ENCODE measurements around the gene ACE. TPM values are rescaled to one million over a fixed set of nuclear protein-coding genes. Genes with fewer than 3 reads are reported as not detected.

Gene ACE
- total RNA-seq, 1 experiment from 2014 or later, result 7.8 TPM

DNA sequence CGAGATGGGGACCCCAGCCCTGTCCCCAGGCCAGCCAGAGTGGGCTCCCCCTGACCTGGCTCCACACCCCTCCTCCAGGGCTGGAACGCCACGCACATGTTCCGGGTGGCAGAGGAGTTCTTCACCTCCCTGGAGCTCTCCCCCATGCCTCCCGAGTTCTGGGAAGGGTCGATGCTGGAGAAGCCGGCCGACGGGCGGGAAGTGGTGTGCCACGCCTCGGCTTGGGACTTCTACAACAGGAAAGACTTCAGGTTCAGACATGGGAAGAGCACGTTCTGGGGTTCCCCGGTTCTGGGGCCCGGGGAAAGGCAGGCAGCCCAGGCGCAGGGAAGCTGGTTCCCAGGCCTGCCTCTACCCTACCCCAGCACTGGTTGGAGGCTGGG lies 4.6 kb downstream of the ACE start:
- H3K9me3 Mint-ChIP-seq, result no peaks in the 10 kb centered on the region
- CTCF ChIA-PET, result interaction anchor here (7.7 to 11.3 kb wide), 2 partner anchors 40 to 53 kb away, joined by 167 to 298 read pairs; partner anchors contain the start of gene CYB561
- ATAC-seq (no peak), DNase-seq (ENCODE audit: low spot score) (no peak)
- no peak overlapping the region for H3K4me3 Mint-ChIP-seq
- H3K4me1 Mint-ChIP-seq, result peaks cover 14% of the 10 kb centered on the region
- H3K36me3 Mint-ChIP-seq, result no peaks in the 10 kb centered on the region
- H3K27me3 Mint-ChIP-seq (ENCODE audit: low read depth), result peaks cover 16% of the 10 kb centered on the region
- POLR2A ChIA-PET, result no interaction called here
- no peak overlapping the region for H3K27ac Mint-ChIP-seq
- TF ChIP-seq FOXJ3 (CRISPR knock-in tag; IDR thresholded peaks at IDR 0.05; ENCODE audit: borderline replicate concordance), result no peak
- TF ChIP-seq, protein P1, sequence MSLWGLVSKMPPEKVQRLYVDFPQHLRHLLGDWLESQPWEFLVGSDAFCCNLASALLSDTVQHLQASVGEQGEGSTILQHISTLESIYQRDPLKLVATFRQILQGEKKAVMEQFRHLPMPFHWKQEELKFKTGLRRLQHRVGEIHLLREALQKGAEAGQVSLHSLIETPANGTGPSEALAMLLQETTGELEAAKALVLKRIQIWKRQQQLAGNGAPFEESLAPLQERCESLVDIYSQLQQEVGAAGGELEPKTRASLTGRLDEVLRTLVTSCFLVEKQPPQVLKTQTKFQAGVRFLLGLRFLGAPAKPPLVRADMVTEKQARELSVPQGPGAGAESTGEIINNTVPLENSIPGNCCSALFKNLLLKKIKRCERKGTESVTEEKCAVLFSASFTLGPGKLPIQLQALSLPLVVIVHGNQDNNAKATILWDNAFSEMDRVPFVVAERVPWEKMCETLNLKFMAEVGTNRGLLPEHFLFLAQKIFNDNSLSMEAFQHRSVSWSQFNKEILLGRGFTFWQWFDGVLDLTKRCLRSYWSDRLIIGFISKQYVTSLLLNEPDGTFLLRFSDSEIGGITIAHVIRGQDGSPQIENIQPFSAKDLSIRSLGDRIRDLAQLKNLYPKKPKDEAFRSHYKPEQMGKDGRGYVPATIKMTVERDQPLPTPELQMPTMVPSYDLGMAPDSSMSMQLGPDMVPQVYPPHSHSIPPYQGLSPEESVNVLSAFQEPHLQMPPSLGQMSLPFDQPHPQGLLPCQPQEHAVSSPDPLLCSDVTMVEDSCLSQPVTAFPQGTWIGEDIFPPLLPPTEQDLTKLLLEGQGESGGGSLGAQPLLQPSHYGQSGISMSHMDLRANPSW (CRISPR knock-in tag; conservative IDR thresholded peaks at IDR 0.05; ENCODE audit: low read depth), result no peak
- TF ChIP-seq, protein P2, sequence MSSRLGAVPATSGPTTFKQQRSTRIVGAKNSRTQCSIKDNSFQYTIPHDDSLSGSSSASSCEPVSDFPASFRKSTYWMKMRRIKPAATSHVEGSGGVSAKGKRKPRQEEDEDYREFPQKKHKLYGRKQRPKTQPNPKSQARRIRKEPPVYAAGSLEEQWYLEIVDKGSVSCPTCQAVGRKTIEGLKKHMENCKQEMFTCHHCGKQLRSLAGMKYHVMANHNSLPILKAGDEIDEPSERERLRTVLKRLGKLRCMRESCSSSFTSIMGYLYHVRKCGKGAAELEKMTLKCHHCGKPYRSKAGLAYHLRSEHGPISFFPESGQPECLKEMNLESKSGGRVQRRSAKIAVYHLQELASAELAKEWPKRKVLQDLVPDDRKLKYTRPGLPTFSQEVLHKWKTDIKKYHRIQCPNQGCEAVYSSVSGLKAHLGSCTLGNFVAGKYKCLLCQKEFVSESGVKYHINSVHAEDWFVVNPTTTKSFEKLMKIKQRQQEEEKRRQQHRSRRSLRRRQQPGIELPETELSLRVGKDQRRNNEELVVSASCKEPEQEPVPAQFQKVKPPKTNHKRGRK (CRISPR knock-in tag; IDR thresholded peaks at IDR 0.05; ENCODE audit: borderline replicate concordance), result no peak
- TF ChIP-seq, protein P3, sequence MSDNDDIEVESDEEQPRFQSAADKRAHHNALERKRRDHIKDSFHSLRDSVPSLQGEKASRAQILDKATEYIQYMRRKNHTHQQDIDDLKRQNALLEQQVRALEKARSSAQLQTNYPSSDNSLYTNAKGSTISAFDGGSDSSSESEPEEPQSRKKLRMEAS (CRISPR knock-in tag; IDR thresholded peaks at IDR 0.05), result no peak
- TF ChIP-seq, protein P4, sequence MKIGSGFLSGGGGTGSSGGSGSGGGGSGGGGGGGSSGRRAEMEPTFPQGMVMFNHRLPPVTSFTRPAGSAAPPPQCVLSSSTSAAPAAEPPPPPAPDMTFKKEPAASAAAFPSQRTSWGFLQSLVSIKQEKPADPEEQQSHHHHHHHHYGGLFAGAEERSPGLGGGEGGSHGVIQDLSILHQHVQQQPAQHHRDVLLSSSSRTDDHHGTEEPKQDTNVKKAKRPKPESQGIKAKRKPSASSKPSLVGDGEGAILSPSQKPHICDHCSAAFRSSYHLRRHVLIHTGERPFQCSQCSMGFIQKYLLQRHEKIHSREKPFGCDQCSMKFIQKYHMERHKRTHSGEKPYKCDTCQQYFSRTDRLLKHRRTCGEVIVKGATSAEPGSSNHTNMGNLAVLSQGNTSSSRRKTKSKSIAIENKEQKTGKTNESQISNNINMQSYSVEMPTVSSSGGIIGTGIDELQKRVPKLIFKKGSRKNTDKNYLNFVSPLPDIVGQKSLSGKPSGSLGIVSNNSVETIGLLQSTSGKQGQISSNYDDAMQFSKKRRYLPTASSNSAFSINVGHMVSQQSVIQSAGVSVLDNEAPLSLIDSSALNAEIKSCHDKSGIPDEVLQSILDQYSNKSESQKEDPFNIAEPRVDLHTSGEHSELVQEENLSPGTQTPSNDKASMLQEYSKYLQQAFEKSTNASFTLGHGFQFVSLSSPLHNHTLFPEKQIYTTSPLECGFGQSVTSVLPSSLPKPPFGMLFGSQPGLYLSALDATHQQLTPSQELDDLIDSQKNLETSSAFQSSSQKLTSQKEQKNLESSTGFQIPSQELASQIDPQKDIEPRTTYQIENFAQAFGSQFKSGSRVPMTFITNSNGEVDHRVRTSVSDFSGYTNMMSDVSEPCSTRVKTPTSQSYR (CRISPR knock-in tag; IDR thresholded peaks at IDR 0.05), result no peak
- TF ChIP-seq, protein P5, sequence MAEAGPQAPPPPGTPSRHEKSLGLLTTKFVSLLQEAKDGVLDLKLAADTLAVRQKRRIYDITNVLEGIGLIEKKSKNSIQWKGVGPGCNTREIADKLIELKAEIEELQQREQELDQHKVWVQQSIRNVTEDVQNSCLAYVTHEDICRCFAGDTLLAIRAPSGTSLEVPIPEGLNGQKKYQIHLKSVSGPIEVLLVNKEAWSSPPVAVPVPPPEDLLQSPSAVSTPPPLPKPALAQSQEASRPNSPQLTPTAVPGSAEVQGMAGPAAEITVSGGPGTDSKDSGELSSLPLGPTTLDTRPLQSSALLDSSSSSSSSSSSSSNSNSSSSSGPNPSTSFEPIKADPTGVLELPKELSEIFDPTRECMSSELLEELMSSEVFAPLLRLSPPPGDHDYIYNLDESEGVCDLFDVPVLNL (CRISPR knock-in tag; IDR thresholded peaks at IDR 0.05; ENCODE audit: borderline replicate concordance, low read depth), result no peak
- TF ChIP-seq, protein P6, sequence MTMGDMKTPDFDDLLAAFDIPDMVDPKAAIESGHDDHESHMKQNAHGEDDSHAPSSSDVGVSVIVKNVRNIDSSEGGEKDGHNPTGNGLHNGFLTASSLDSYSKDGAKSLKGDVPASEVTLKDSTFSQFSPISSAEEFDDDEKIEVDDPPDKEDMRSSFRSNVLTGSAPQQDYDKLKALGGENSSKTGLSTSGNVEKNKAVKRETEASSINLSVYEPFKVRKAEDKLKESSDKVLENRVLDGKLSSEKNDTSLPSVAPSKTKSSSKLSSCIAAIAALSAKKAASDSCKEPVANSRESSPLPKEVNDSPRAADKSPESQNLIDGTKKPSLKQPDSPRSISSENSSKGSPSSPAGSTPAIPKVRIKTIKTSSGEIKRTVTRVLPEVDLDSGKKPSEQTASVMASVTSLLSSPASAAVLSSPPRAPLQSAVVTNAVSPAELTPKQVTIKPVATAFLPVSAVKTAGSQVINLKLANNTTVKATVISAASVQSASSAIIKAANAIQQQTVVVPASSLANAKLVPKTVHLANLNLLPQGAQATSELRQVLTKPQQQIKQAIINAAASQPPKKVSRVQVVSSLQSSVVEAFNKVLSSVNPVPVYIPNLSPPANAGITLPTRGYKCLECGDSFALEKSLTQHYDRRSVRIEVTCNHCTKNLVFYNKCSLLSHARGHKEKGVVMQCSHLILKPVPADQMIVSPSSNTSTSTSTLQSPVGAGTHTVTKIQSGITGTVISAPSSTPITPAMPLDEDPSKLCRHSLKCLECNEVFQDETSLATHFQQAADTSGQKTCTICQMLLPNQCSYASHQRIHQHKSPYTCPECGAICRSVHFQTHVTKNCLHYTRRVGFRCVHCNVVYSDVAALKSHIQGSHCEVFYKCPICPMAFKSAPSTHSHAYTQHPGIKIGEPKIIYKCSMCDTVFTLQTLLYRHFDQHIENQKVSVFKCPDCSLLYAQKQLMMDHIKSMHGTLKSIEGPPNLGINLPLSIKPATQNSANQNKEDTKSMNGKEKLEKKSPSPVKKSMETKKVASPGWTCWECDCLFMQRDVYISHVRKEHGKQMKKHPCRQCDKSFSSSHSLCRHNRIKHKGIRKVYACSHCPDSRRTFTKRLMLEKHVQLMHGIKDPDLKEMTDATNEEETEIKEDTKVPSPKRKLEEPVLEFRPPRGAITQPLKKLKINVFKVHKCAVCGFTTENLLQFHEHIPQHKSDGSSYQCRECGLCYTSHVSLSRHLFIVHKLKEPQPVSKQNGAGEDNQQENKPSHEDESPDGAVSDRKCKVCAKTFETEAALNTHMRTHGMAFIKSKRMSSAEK (CRISPR knock-in tag; IDR thresholded peaks at IDR 0.05; ENCODE audit: borderline replicate concordance), result no peak
- no peak for TF ChIP-seq NFATC4 (CRISPR knock-in tag; IDR thresholded peaks at IDR 0.05)
- TF ChIP-seq PRRX2 (CRISPR knock-in tag; IDR thresholded peaks at IDR 0.05), result no peak

DNA sequence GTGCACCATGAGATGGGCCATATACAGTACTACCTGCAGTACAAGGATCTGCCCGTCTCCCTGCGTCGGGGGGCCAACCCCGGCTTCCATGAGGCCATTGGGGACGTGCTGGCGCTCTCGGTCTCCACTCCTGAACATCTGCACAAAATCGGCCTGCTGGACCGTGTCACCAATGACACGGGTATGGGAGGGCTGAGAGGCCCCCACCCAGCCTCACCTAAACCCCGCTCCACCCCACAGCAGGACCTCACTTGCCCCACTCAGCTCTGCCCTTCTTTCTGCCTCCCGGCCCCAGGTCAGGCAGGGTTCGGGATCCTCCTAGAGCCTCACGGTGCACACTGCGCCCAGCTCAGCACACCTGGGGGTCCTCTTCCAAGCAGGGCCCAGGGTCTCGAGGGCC lies 5.6 kb downstream of the ACE start:
- no peak for TF ChIP-seq CBFB (CRISPR knock-in tag; IDR thresholded peaks at IDR 0.05; ENCODE audit: low read depth)
- TF ChIP-seq SMAD4 (CRISPR knock-in tag; IDR thresholded peaks at IDR 0.05), result no peak
- no peak for TF ChIP-seq ZNF423 (CRISPR knock-in tag; IDR thresholded peaks at IDR 0.05)
- no peak for TF ChIP-seq MXD4 (CRISPR knock-in tag; IDR thresholded peaks at IDR 0.05; ENCODE audit: borderline replicate concordance)
- TF ChIP-seq, protein P7, sequence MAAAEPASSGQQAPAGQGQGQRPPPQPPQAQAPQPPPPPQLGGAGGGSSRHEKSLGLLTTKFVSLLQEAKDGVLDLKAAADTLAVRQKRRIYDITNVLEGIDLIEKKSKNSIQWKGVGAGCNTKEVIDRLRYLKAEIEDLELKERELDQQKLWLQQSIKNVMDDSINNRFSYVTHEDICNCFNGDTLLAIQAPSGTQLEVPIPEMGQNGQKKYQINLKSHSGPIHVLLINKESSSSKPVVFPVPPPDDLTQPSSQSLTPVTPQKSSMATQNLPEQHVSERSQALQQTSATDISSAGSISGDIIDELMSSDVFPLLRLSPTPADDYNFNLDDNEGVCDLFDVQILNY (CRISPR knock-in tag; IDR thresholded peaks at IDR 0.05), result no peak
- no peak for TF ChIP-seq RORB (CRISPR knock-in tag; IDR thresholded peaks at IDR 0.05)
- Mint-ChIP-seq H3K36me3 (no peaks in the 10 kb centered on the region), H3K27ac (no peak overlapping the region), H3K4me3 (no peak overlapping the region), H3K4me1 (peaks cover 14% of the 10 kb centered on the region), H3K27me3 (ENCODE audit: low read depth) (peaks cover 15% of the 10 kb centered on the region), H3K9me3 (no peaks in the 10 kb centered on the region)
- ChIA-PET POLR2A (no interaction called here), CTCF (interaction anchor here (7.7 to 11.3 kb wide), 2 partner anchors 41 to 54 kb away, joined by 167 to 298 read pairs; partner anchors contain the start of gene CYB561)
- ATAC-seq, result no peak
- no peak for DNase-seq (ENCODE audit: low spot score)
